ENCODE data around the gene SLC45A2. TPM values are rescaled to one million over a fixed set of nuclear protein-coding genes. Genes with fewer than 3 reads are reported as not detected.
"Not testable (repeated sequence)": the region's sequence is repeated elsewhere in the genome, so short reads cannot be mapped to it uniquely, and the experiment has no call there.

SLC45A2 gene
- total RNA-seq, 1 experiment from 2014 or later: not detected

DNA sequence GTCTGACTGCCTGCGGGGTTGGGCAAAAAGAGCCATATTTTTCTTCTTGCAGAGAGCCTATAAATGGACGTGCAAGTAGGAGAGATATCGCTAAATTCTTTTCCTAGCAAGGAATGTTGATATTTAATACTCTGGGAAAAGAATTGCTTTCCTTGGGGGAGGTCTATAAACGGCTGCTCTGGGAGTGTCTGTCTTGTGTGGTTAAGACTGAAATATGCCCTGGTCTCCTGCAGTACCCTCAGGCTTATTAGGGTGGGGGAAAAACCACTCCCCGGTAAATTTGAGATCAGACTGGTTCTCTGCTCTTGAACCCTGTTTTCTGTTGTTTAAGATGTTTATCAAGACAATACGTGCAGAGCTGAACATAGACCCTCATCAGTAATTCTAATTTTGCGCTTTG is 78.2 kb downstream of the SLC45A2 start:
- H3K36me3 Mint-ChIP-seq (ENCODE audit: insufficient read depth in 1 of 3, low read depth in 3 of 3): peaks cover 11 to 37% (median 22%) of the 10 kb centered on the region in 3 experiments
- not testable (repeated sequence) for H3K79me2 ChIP-seq (ENCODE audit: insufficient read depth, low read length); H3K9me3 ChIP-seq (ENCODE audit: control insufficient read depth, low read depth, low read length); H2BK12ac ChIP-seq (ENCODE audit: insufficient read length, low read depth, low read length); H2AK5ac ChIP-seq (ENCODE audit: insufficient read length, low read length); H4K91ac ChIP-seq (ENCODE audit: insufficient read length, low read depth, low read length); H3K23ac ChIP-seq (ENCODE audit: insufficient read length, low read depth, low read length); H3K14ac ChIP-seq (ENCODE audit: insufficient read depth, low read length); H3K27me3 Mint-ChIP-seq (ENCODE audit: low read depth); H4K20me1 ChIP-seq (ENCODE audit: control insufficient read depth, insufficient read depth, insufficient read length); H3K4ac ChIP-seq (ENCODE audit: low read depth, low read length); H3K4me2 ChIP-seq (ENCODE audit: insufficient read depth, insufficient read length, low read length); H2AFZ ChIP-seq (ENCODE audit: low read length); H3K4me3 Mint-ChIP-seq; H3K23me2 ChIP-seq (ENCODE audit: insufficient read length, low read depth, low read length, poor library complexity, severe bottlenecking); H2BK20ac ChIP-seq (ENCODE audit: low read depth, low read length, poor library complexity, severe bottlenecking); DNase-seq; H2BK15ac ChIP-seq (ENCODE audit: low read depth, low read length); H3T11ph ChIP-seq (ENCODE audit: low read length); H3K56ac ChIP-seq (ENCODE audit: insufficient read length, low read depth, low read length); H2BK5ac ChIP-seq (ENCODE audit: insufficient read length, low read length); H3K4me1 ChIP-seq (ENCODE audit: insufficient read depth, low read length); H3K18ac ChIP-seq (ENCODE audit: insufficient read length, low read depth, low read length); H3K27ac Mint-ChIP-seq; H4K5ac ChIP-seq (ENCODE audit: insufficient read length, low read depth, low read length); H3K79me1 ChIP-seq (ENCODE audit: insufficient read depth, low read depth, low read length, poor library complexity, severe bottlenecking); H3K27me3 ChIP-seq (ENCODE audit: insufficient read depth, low read length); H2BK120ac ChIP-seq (ENCODE audit: low read depth, low read length, poor library complexity, severe bottlenecking); H3K9ac ChIP-seq (ENCODE audit: extremely low read depth, insufficient read length, low read length); H3K4me1 Mint-ChIP-seq; H3K27ac ChIP-seq (ENCODE audit: insufficient read length, low read depth, low read length); H4K8ac ChIP-seq (replicated peaks; ENCODE audit: insufficient read length, low read depth, low read length)
- H3K9me3 Mint-ChIP-seq: peaks cover 33 to 35% of the 10 kb centered on the region in 2 experiments
- WGBS (ENCODE audit: extremely low coverage, insufficient read length, low lambda C conversion rate): no CpG with 5 or more reads among the region's 7 CpGs
